PC-3 (cell line): Measurements from ENCODE around the gene NRARP. TPM values are rescaled to one million over a fixed set of nuclear protein-coding genes. Genes with fewer than 3 reads are reported as not detected.

Experiments used
- ATAC-seq: fragments of 200-7000 bp; cut with Tn5 transposase; 2 replicates; pipeline ENCODE4 v1.9.1; 2020; ENCODE audit warnings: mild to moderate bottlenecking, moderate library complexity
- BruUV-seq: library from RNA; stranded (reverse); fragments of 400-500 nt; replicated peaks from 2 replicates; lab custom pipeline; 2021; lab: Mats Ljungman, UMichigan
- CTCF ChIA-PET: fragments of 300-600 bp; sonication (Branson Sonifier 250); formaldehyde crosslinking; loops from one replicate; lab custom pipeline; 2022; ENCODE audit warnings: antibody characterized with exemption; lab: Charles Lee
- POLR2A ChIA-PET: fragments of 300-600 bp; sonication (Branson Sonifier 250); formaldehyde crosslinking; loops from one replicate; lab custom pipeline; 2022; ENCODE audit warnings: antibody characterized with exemption; ENCODE audit not compliant: unreplicated experiment; lab: Charles Lee
- DNase-seq: peaks from one replicate; pipeline ENCODE4 v3.0.0-alpha.2; 2015
- H2AFZ ChIP-seq: fragments of 300-600 bp; sonication (generic); 2 replicates; pipeline ENCODE4 v1.6.0; 2016; ENCODE audit warnings: antibody characterized with exemption, low read length
- H3F3A ChIP-seq: fragments of 300-600 bp; sonication (generic); one replicate; pipeline ENCODE4 v1.6.0; 2017; ENCODE audit warnings: antibody characterized with exemption, low read length, control low read depth, mild to moderate bottlenecking; ENCODE audit not compliant: unreplicated experiment
- H3K27ac ChIP-seq: fragments of 300-600 bp; sonication (generic); 2 replicates; pipeline ENCODE4 v1.5.1; 2016; ENCODE audit warnings: mild to moderate bottlenecking, low read length
- H3K27me3 ChIP-seq: fragments of 300-600 bp; sonication (generic); 2 replicates; pipeline ENCODE4 v1.6.1; 2016; ENCODE audit warnings: low read length, mixed read lengths
- H3K36me3 ChIP-seq: fragments of 300-600 bp; sonication (generic); 2 replicates; pipeline ENCODE4 v1.6.1; 2016; ENCODE audit warnings: low read depth, mixed run types, low read length, mixed read lengths
- H3K4me1 ChIP-seq: fragments of 300-600 bp; sonication (generic); 2 replicates; pipeline ENCODE4 v1.5.1; 2016; ENCODE audit warnings: low read length; ENCODE audit not compliant: insufficient read depth
- H3K4me2 ChIP-seq: fragments of 300-600 bp; sonication (generic); 2 replicates; pipeline ENCODE4 v1.6.0; 2016; ENCODE audit warnings: low read length
- H3K4me3 ChIP-seq: fragments of 300-600 bp; sonication (generic); 2 replicates; pipeline ENCODE4 v1.5.1; 2016; ENCODE audit warnings: mild to moderate bottlenecking, low read length, mixed read lengths
- H3K79me2 ChIP-seq: fragments of 300-600 bp; sonication (generic); 2 replicates; pipeline ENCODE4 v1.6.1; 2017; ENCODE audit warnings: low read length, mixed read lengths
- H3K9ac ChIP-seq: fragments of 300-600 bp; sonication (generic); 2 replicates; pipeline ENCODE4 v1.6.0; 2016; ENCODE audit warnings: mild to moderate bottlenecking, low read length
- H3K9me2 ChIP-seq: fragments of 300-600 bp; sonication (generic); replicated peaks from 2 replicates; pipeline ENCODE4 v1.6.1; 2016; ENCODE audit warnings: mixed run types, low read length, mixed read lengths
- H3K9me3 ChIP-seq: fragments of 300-600 bp; sonication (generic); 2 replicates; pipeline ENCODE4 v1.6.1; 2016; ENCODE audit warnings: low read length, mixed read lengths
- H4K20me1 ChIP-seq: fragments of 300-600 bp; sonication (generic); 2 replicates; pipeline ENCODE4 v1.6.1; 2016; ENCODE audit warnings: low read length, mixed read lengths
- CTCF ChIP-seq: fragments of 300-600 bp; sonication (generic); conservative IDR thresholded peaks from 2 replicates; pipeline ENCODE4 v1.5.1; 2017; ENCODE audit warnings: antibody characterized with exemption, low read depth, mild to moderate bottlenecking, low read length
- EZH2 ChIP-seq: fragments of 300-600 bp; sonication (generic); IDR thresholded peaks from one replicate; pipeline ENCODE4 v1.6.1; 2017; ENCODE audit warnings: antibody characterized with exemption, mild to moderate bottlenecking, low read length; ENCODE audit not compliant: unreplicated experiment
- EZH2phosphoT487 ChIP-seq: fragments of 300-600 bp; sonication (generic); IDR thresholded peaks from 2 replicates; pipeline ENCODE4 v1.6.1; 2018; ENCODE audit warnings: mild to moderate bottlenecking, antibody characterized with exemption, low read length, borderline replicate concordance
- intact Hi-C: fragments of 100-400 bp; cut with micrococcal nuclease; formaldehyde crosslinking; loops from 2 replicates; pipeline ENCODE4 v1.9.0; 2023
- total RNA-seq: library from RNA; depleted of rRNA; stranded (reverse); fragments of >200 nt; gene quantifications from 2 replicates; pipeline ENCODE4 v1.2.3, GENCODE V29; 2014

The NRARP gene
- total RNA-seq, 1 experiment from 2014 or later = 36.8 TPM

GRCh38 chr9:137314561-137315560 lies 12.8 kb upstream of the NRARP start:
- no peak overlapping the region for H3K4me3 ChIP-seq
- peaks cover 29% of the 10 kb centered on the region for H3K4me1 ChIP-seq

GRCh38 chr9:137313956-137314560 lies 12.0 kb upstream of the NRARP start:
- H3K27ac ChIP-seq = no peak overlapping the region
- ATAC-seq = no peak
- no peak overlapping the region for H3K4me3 ChIP-seq
- no peak overlapping the region for H3K4me2 ChIP-seq
- intact Hi-C loops = no loop called here
- H3K36me3 ChIP-seq = no peaks in the 10 kb centered on the region
- no peaks in the 10 kb centered on the region for H3K27me3 ChIP-seq
- BruUV-seq = no TSS peak
- no peaks in the 10 kb centered on the region for H3K9me3 ChIP-seq
- POLR2A ChIA-PET = no interaction called here
- H3K9me2 ChIP-seq = no peaks in the 10 kb centered on the region
- no peak for DNase-seq
- H4K20me1 ChIP-seq = no peaks in the 10 kb centered on the region
- no peak overlapping the region for H3K9ac ChIP-seq
- no peaks in the 10 kb centered on the region for H3F3A ChIP-seq
- peaks cover 29% of the 10 kb centered on the region for H3K4me1 ChIP-seq
- no peaks in the 10 kb centered on the region for H3K79me2 ChIP-seq
- CTCF ChIA-PET = no interaction called here
- TF ChIP-seq EZH2 (no peak), CTCF (no peak), EZH2phosphoT487 (no peak)
- no peak overlapping the region for H2AFZ ChIP-seq

More at GRCh38 chr9:137314561-137315560, 12.8 kb upstream of the NRARP start:
- BruUV-seq = no TSS peak
- Histone ChIP-seq H3K4me2 (no peak overlapping the region), H2AFZ (no peak overlapping the region), H3K9me3 (no peaks in the 10 kb centered on the region), H3F3A (no peaks in the 10 kb centered on the region), H3K27ac (peak overlapping the region; percentile 54), H3K36me3 (no peaks in the 10 kb centered on the region), H4K20me1 (no peaks in the 10 kb centered on the region), H3K9me2 (no peaks in the 10 kb centered on the region), H3K27me3 (no peaks in the 10 kb centered on the region), H3K79me2 (no peaks in the 10 kb centered on the region), H3K9ac (peak overlapping the region; percentile 76)
- ATAC-seq (no peak), DNase-seq (no peak)
- POLR2A ChIA-PET = no interaction called here
- no peak for TF ChIP-seq EZH2
- no peak for TF ChIP-seq CTCF
- no peak for TF ChIP-seq EZH2phosphoT487
- intact Hi-C loops = no loop called here
- CTCF ChIA-PET = no interaction called here
